Measurements from ENCODE around the gene POLG.

DNA sequence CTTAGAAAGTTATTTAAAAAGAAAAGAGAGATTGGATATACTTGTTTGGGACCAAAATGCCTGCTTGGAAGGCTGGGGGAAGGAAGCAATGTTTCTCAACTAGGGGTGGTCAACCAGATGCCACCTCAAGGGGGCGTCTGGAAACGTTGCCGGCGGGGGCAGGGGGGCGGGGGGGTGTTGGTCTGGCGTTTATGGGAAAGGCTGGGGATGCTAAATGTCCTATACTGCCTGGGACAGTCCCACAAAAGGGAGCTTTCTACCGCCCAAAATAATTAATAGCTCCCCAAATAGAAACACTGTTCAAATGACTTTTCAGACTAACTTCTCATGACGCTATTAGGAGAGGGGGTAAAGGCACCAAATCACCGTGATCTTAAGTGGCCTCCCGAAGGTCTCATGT is 2.2 kb downstream of the POLG start:
- no peak for TF ChIP-seq POLR2A (IDR thresholded peaks at IDR 0.05; ENCODE audit: low read depth, low read length)
- TF ChIP-seq POLR2AphosphoS5 (IDR thresholded peaks at IDR 0.05; ENCODE audit: low read depth, low read length): no peak

All from GM12892 (cell line).